HEK293 (cell line): Measurements from ENCODE around the gene CHMP4B.

ENCODE experiments used
- CTCF ChIP-seq: fragments of 450-650 bp; formaldehyde crosslinking; IDR thresholded peaks from 2 replicates; pipeline ENCODE4 v1.5.1; 2016; ENCODE audit warnings: missing biosample characterization, missing genetic modification characterization
- GFI1B ChIP-seq: fragments of 450-650 bp; formaldehyde crosslinking; IDR thresholded peaks from 2 replicates; pipeline ENCODE4 v1.5.1; 2016; ENCODE audit warnings: missing biosample characterization, missing genetic modification characterization
- PRDM4 ChIP-seq: fragments of 450-650 bp; formaldehyde crosslinking; IDR thresholded peaks from 2 replicates; pipeline ENCODE4 v1.5.1; 2017; ENCODE audit warnings: missing biosample characterization, missing genetic modification characterization
- ZNF184 ChIP-seq: fragments of 450-650 bp; IDR thresholded peaks from 2 replicates; pipeline ENCODE4 v1.5.1; 2018; ENCODE audit warnings: missing biosample characterization, mild to moderate bottlenecking, missing genetic modification characterization
- ZNF266 ChIP-seq: fragments of 450-650 bp; formaldehyde crosslinking; IDR thresholded peaks from 2 replicates; pipeline ENCODE4 v1.5.1; 2016; ENCODE audit warnings: missing biosample characterization, missing genetic modification characterization, low read depth
- ZNF639 ChIP-seq: fragments of 450-650 bp; formaldehyde crosslinking; IDR thresholded peaks from 2 replicates; pipeline ENCODE4 v1.5.1; 2016; ENCODE audit warnings: missing biosample characterization, missing genetic modification characterization
- ZNF830 ChIP-seq: fragments of 450-650 bp; IDR thresholded peaks from 2 replicates; pipeline ENCODE4 v1.5.0; 2018; ENCODE audit warnings: missing biosample characterization, missing genetic modification characterization, low read depth, mild to moderate bottlenecking, moderate library complexity

- TF ChIP-seq ZNF266 (tag by site-specific recombination), result no peak
- TF ChIP-seq CTCF, result no peak
- TF ChIP-seq ZNF184, result no peak
- no peak for TF ChIP-seq ZNF639 (tag by site-specific recombination)
- no peak for TF ChIP-seq PRDM4 (tag by site-specific recombination)
- TF ChIP-seq GFI1B (tag by site-specific recombination), result no peak
- TF ChIP-seq ZNF830 (tag by site-specific recombination), result no peak
These were observed 60.2 kb downstream of the CHMP4B start for GRCh38 chr20:33871362-33871761.
